Stimulated activated effector memory CD8-positive, alpha-beta T cell treated with anti-CD3 and anti-CD28 coated beads, Interleukin-12 subunit alpha, Interleukin-12 subunit beta, amount 100 ng/mL, for 72 hours (primary cell): ENCODE results near the gene BHLHA15.
A peak's percentile ranks its signal among the peaks of the same experiment; 100 is the strongest.

ENCODE experiments used
- ATAC-seq: fragments of 150-1000 bp; cut with Tn5 transposase; 2 replicates; pipeline ENCODE4 v1.10.0; 2021
- DNase-seq, 2 donors: peaks; one replicate each; pipeline ENCODE4 v3.0.0; 2021 to 2022; ENCODE audit warnings: low spot score in 2 of 2
- H3K27ac Mint-ChIP-seq: one replicate; pipeline ENCODE4 v1.8.0; 2022; ENCODE audit warnings: mild to moderate bottlenecking, mixed read lengths
- H3K36me3 Mint-ChIP-seq: one replicate; pipeline ENCODE4 v1.8.0; 2022; ENCODE audit warnings: mild to moderate bottlenecking, mixed read lengths
- H3K4me1 Mint-ChIP-seq: one replicate; pipeline ENCODE4 v1.8.0; 2022; ENCODE audit warnings: mixed read lengths
- H3K4me3 Mint-ChIP-seq: one replicate; pipeline ENCODE4 v1.8.0; 2022; ENCODE audit warnings: mild to moderate bottlenecking, mixed read lengths
- H3K9me3 Mint-ChIP-seq: one replicate; pipeline ENCODE4 v1.8.0; 2022; ENCODE audit warnings: mixed read lengths

BHLHA15 gene

GRCh38 chr7:98238076-98238475, 26.8 kb downstream of the BHLHA15 start:
- ATAC-seq (no peak), DNase-seq (no peak)
- Mint-ChIP-seq H3K4me1 (no peaks in the 10 kb centered on the region), H3K9me3 (no peaks in the 10 kb centered on the region), H3K4me3 (no peak overlapping the region), H3K36me3 (peaks cover 54% of the 10 kb centered on the region), H3K27ac (no peak overlapping the region)

GRCh38 chr7:98238976-98239375, 27.7 kb downstream of the BHLHA15 start:
- no peak overlapping the region for H3K27ac Mint-ChIP-seq
- H3K4me1 Mint-ChIP-seq = no peaks in the 10 kb centered on the region
- no peak for ATAC-seq
- DNase-seq = no peak
- H3K36me3 Mint-ChIP-seq = peaks cover 54% of the 10 kb centered on the region
- no peaks in the 10 kb centered on the region for H3K9me3 Mint-ChIP-seq
- no peak overlapping the region for H3K4me3 Mint-ChIP-seq

- no peak overlapping the region for H3K4me3 Mint-ChIP-seq
- peak overlapping the region; percentile 61 for H3K27ac Mint-ChIP-seq
- DNase-seq (no peak), ATAC-seq (no peak)
- H3K36me3 Mint-ChIP-seq = peaks cover 54% of the 10 kb centered on the region
- peaks cover 6% of the 10 kb centered on the region for H3K4me1 Mint-ChIP-seq
- H3K9me3 Mint-ChIP-seq = no peaks in the 10 kb centered on the region
These were observed 29.9 kb downstream of the BHLHA15 start for GRCh38 chr7:98240961-98241673.

- Mint-ChIP-seq H3K27ac (peak overlapping the region; percentile 61), H3K36me3 (peaks cover 54% of the 10 kb centered on the region), H3K9me3 (no peaks in the 10 kb centered on the region), H3K4me3 (no peak overlapping the region), H3K4me1 (peaks cover 6% of the 10 kb centered on the region)
- DNase-seq (no peak), ATAC-seq (no peak)
These were observed 30.5 kb downstream of the BHLHA15 start for GRCh38 chr7:98241674-98242241.

DNA sequence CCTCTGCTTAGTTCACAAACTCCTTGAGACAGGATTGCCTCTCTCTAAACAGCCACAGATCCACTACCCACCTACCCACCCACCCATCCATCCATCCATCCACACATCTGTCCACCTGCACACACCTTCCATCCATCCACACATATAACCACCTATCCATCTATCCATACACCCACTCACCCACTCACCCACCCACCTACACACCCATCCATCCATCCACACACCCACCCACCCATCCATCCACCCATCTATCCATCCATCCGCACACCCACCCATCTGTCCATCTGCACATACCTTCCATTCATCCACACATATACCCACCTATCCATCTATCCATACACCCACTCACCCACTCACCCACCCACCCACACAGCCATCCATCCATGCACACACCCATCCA, 31.1 kb downstream of the BHLHA15 start:
- Mint-ChIP-seq H3K9me3 (no peaks in the 10 kb centered on the region), H3K4me3 (no peak overlapping the region), H3K36me3 (peaks cover 50% of the 10 kb centered on the region), H3K27ac (no peak overlapping the region), H3K4me1 (peaks cover 6% of the 10 kb centered on the region)
- DNase-seq = no peak
- no peak for ATAC-seq

DNA sequence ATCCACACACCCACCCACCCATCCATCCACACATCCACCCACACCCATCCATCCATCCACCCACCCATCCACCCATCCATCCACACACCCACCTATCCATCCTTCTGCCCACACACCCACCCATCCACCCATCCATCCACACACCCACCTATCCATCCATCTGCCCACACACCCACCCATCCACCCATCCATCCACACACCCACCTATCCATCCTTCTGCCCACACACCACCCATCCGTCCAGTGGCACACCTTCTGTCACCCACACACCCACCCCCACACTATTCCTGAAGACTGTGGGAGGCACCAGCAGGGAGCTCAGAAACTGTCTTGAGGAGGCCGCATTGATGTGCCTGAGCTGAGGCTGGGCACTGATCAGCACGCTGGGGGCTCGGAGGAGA, 31.7 kb downstream of the BHLHA15 start:
- DNase-seq = no peak
- Mint-ChIP-seq H3K4me1 (peaks cover 7% of the 10 kb centered on the region), H3K9me3 (no peaks in the 10 kb centered on the region), H3K36me3 (peaks cover 52% of the 10 kb centered on the region), H3K4me3 (no peak overlapping the region), H3K27ac (no peak overlapping the region)
- ATAC-seq = no peak

- no peak overlapping the region for H3K4me3 Mint-ChIP-seq
- no peak for ATAC-seq
- H3K36me3 Mint-ChIP-seq = peaks cover 49% of the 10 kb centered on the region
- no peaks in the 10 kb centered on the region for H3K9me3 Mint-ChIP-seq
- no peak for DNase-seq
- H3K4me1 Mint-ChIP-seq = peaks cover 18% of the 10 kb centered on the region
- H3K27ac Mint-ChIP-seq = no peak overlapping the region
These were observed 33.6 kb downstream of the BHLHA15 start for GRCh38 chr7:98244871-98245270.

GRCh38 chr7:98248156-98248555, 36.9 kb downstream of the BHLHA15 start:
- H3K27ac Mint-ChIP-seq = peak overlapping the region; percentile 81
- no peaks in the 10 kb centered on the region for H3K9me3 Mint-ChIP-seq
- peaks cover 29% of the 10 kb centered on the region for H3K36me3 Mint-ChIP-seq
- H3K4me3 Mint-ChIP-seq = no peak overlapping the region
- DNase-seq (no peak), ATAC-seq (no peak)
- H3K4me1 Mint-ChIP-seq = peaks cover 41% of the 10 kb centered on the region

DNA sequence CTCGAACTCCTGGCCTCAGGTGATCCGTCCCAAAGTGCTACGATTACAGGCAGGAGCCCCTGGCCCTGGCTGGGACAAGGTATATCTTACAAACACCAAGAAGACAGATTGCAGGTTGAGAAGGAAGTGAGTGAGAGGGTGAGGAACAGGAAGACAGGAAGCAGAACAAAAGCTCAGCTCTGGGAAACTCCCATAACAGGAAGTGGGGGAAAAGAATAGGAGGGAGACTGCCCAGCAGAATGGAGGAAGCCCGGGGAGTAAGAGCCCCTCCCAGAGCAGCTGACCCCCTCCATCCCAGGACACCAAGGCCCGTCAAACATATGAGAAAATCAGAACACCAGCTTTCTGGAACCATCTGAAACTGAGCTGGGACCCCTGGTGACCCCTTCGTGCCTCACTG, 37.9 kb downstream of the BHLHA15 start:
- ATAC-seq (no peak), DNase-seq (no peak)
- Mint-ChIP-seq H3K36me3 (peaks cover 28% of the 10 kb centered on the region), H3K9me3 (no peaks in the 10 kb centered on the region), H3K27ac (peak overlapping the region; percentile 92), H3K4me1 (peaks cover 46% of the 10 kb centered on the region), H3K4me3 (peak overlapping the region; percentile 38)

- peak in 1 of 2 donors; percentile 67 for DNase-seq
- peaks cover 48% of the 10 kb centered on the region for H3K4me1 Mint-ChIP-seq
- peak overlapping the region; percentile 92 for H3K27ac Mint-ChIP-seq
- H3K9me3 Mint-ChIP-seq = no peaks in the 10 kb centered on the region
- H3K4me3 Mint-ChIP-seq = peak overlapping the region; percentile 98
- ATAC-seq = peak; percentile 38
- peaks cover 20% of the 10 kb centered on the region for H3K36me3 Mint-ChIP-seq
These were observed 39.5 kb downstream of the BHLHA15 start for GRCh38 chr7:98250789-98251188.

DNA sequence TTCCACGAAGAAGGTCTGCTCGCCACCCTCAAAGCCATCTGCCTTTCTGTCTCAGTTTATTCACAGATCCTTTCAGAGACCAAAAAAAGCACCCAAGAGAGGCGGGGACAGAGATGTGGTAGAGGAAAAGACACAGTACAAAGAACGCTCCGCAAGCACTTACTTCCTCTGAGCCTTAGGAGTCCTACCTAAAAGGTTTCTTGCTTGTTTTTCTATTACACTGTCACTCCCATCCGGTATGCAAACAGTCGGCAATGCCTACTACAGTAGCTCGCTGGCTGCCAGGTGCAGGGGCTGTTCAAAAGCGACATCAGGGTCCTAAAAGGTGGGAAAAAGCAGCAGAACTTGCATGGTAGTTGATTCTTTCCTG, 40.0 kb downstream of the BHLHA15 start:
- DNase-seq (no peak), ATAC-seq (peak; percentile 31)
- H3K27ac Mint-ChIP-seq = peak overlapping the region; percentile 92
- H3K4me3 Mint-ChIP-seq = peak overlapping the region; percentile 98
- H3K4me1 Mint-ChIP-seq = peaks cover 48% of the 10 kb centered on the region
- H3K9me3 Mint-ChIP-seq = no peaks in the 10 kb centered on the region
- H3K36me3 Mint-ChIP-seq = peaks cover 20% of the 10 kb centered on the region

GRCh38 chr7:98251601-98252424, 40.6 kb downstream of the BHLHA15 start, which contains the start of gene TECPR1:
TECPR1 (minus strand) TSS chr7:98252232; CDS start chr7:98246146, 6,086 bp downstream.
- H3K4me1 Mint-ChIP-seq = peaks cover 48% of the 10 kb centered on the region
- peak; percentile 97 for ATAC-seq

GRCh38 chr7:98252425-98253054, 41.3 kb downstream of the BHLHA15 start:
- DNase-seq (no peak), ATAC-seq (peak; percentile 54)
- H3K9me3 Mint-ChIP-seq = no peaks in the 10 kb centered on the region
- peaks cover 26% of the 10 kb centered on the region for H3K36me3 Mint-ChIP-seq
- H3K4me3 Mint-ChIP-seq = peak overlapping the region; percentile 98
- peaks cover 48% of the 10 kb centered on the region for H3K4me1 Mint-ChIP-seq
- H3K27ac Mint-ChIP-seq = peak overlapping the region; percentile 92

More at GRCh38 chr7:98251601-98252424, 40.6 kb downstream of the BHLHA15 start, which contains the start of gene TECPR1:
- H3K27ac Mint-ChIP-seq = peak within 1 kb of the TSS; percentile 92
- H3K4me3 Mint-ChIP-seq = peak within 1 kb of the TSS; percentile 98
- DNase-seq = peak; percentile 84 to 94
- peaks cover 22% of the 10 kb centered on the region for H3K36me3 Mint-ChIP-seq
- H3K9me3 Mint-ChIP-seq = no peaks in the 10 kb centered on the region

DNA sequence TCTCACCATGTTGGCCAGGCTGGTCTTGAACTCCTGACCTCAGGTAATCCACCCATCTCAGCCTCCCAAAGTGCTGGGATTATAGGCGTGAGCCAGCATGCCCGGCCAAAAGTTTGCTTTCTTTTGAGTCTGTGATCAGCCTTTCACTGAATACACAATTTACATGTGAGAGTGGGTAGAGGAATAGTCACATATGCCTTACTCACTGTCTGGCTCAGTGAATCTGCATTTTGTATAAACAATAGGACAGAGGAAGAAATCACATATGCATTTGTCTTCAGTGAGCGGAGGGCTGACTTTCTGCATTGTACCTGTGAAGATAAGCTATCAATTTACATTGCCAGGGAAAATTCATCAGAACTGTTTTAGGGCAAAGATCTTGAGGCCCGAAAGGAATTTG, 43.3 kb downstream of the BHLHA15 start:
- DNase-seq (no peak), ATAC-seq (no peak)
- H3K9me3 Mint-ChIP-seq = no peaks in the 10 kb centered on the region
- H3K4me3 Mint-ChIP-seq = no peak overlapping the region
- peak overlapping the region; percentile 75 for H3K27ac Mint-ChIP-seq
- H3K4me1 Mint-ChIP-seq = peaks cover 36% of the 10 kb centered on the region
- peaks cover 18% of the 10 kb centered on the region for H3K36me3 Mint-ChIP-seq

DNA sequence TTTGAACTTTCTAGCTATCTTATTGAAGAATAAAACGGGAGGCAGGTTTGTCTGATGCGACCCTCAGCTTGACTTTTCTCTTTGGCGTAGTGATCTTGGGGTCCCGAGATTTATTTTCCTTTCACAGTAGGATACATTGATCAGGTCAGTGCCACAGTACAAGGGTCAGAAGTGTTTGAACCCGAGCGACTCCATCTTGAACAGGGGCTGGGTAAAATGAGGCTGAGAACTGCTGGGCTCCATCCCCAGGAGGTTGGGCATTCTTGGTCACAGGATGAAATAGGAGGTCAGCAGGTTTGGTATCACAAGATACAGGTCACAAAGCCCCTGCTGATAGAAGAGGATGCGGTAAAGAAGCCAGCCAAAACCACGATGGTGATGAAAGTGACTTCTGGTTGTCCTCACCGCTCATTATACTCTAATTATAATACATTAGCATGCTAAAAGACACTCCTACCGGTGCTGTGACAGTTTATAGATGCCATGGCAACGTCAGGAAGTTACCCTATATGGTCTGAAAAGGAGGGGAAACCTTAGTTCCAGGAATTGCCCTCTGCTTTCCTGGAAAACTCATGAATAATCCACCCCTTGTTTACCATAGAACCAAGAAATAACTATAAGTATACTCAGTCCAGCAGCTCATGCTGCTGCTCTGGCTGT, 43.8 kb downstream of the BHLHA15 start:
- ATAC-seq (peak; percentile 29), DNase-seq (peak; percentile 10 to 55)
- no peaks in the 10 kb centered on the region for H3K9me3 Mint-ChIP-seq
- H3K4me3 Mint-ChIP-seq = no peak overlapping the region
- H3K36me3 Mint-ChIP-seq = peaks cover 22% of the 10 kb centered on the region
- peak overlapping the region; percentile 75 for H3K27ac Mint-ChIP-seq
- H3K4me1 Mint-ChIP-seq = peaks cover 36% of the 10 kb centered on the region
